MM.1S (cell line): Measurements from ENCODE around the gene FAM83B.

Source experiments
- DNase-seq: peaks from one replicate; pipeline ENCODE4 v3.0.0-alpha.2; 2015
- H2AFZ ChIP-seq: fragments of 300-600 bp; sonication (generic); 2 replicates; pipeline ENCODE4 v1.6.0; 2016; ENCODE audit warnings: antibody characterized with exemption, low read length
- H3F3A ChIP-seq: fragments of 300-600 bp; sonication (generic); 2 replicates; pipeline ENCODE4 v1.6.1; 2016; ENCODE audit warnings: mild to moderate bottlenecking, antibody characterized with exemption, low read length, moderate library complexity, mixed read lengths; ENCODE audit not compliant: insufficient read depth
- H3K27ac ChIP-seq: fragments of 300-600 bp; sonication (generic); 2 replicates; pipeline ENCODE4 v1.5.1; 2016; ENCODE audit warnings: mild to moderate bottlenecking, low read length
- H3K27me3 ChIP-seq: fragments of 300-600 bp; sonication (generic); replicated peaks from 2 replicates; pipeline ENCODE4 v1.6.0; 2016; ENCODE audit warnings: low read length; ENCODE audit not compliant: insufficient read depth
- H3K36me3 ChIP-seq: fragments of 300-600 bp; sonication (generic); replicated peaks from 2 replicates; pipeline ENCODE4 v1.6.1; 2016; ENCODE audit warnings: mild to moderate bottlenecking, low read length, mixed read lengths; ENCODE audit not compliant: insufficient read depth
- H3K4me1 ChIP-seq: fragments of 300-600 bp; sonication (generic); 2 replicates; pipeline ENCODE4 v1.6.1; 2016; ENCODE audit warnings: low read length, mixed read lengths
- H3K4me2 ChIP-seq: fragments of 300-600 bp; sonication (generic); 2 replicates; pipeline ENCODE4 v1.6.0; 2016; ENCODE audit warnings: low read depth, low read length
- H3K4me3 ChIP-seq: fragments of 300-600 bp; sonication (generic); 2 replicates; pipeline ENCODE4 v1.5.1; 2016; ENCODE audit warnings: low read length, mixed read lengths
- H3K79me2 ChIP-seq: fragments of 300-600 bp; sonication (generic); 2 replicates; pipeline ENCODE4 v1.6.1; 2016; ENCODE audit warnings: mixed run types, low read length, mixed read lengths
- H3K9ac ChIP-seq: fragments of 300-600 bp; sonication (generic); 2 replicates; pipeline ENCODE4 v1.6.1; 2016; ENCODE audit warnings: low read length, mixed read lengths
- H3K9me2 ChIP-seq: fragments of 300-600 bp; sonication (generic); replicated peaks from 2 replicates; pipeline ENCODE4 v1.6.1; 2016; ENCODE audit warnings: mild to moderate bottlenecking, low read length, mixed read lengths; ENCODE audit not compliant: insufficient read depth
- H3K9me3 ChIP-seq: fragments of 300-600 bp; sonication (generic); replicated peaks from 2 replicates; pipeline ENCODE4 v1.6.1; 2016; ENCODE audit warnings: mild to moderate bottlenecking, low read length, mixed read lengths; ENCODE audit not compliant: insufficient read depth
- H4K20me1 ChIP-seq: fragments of 300-600 bp; sonication (generic); 2 replicates; pipeline ENCODE4 v1.6.1; 2016; ENCODE audit warnings: mild to moderate bottlenecking, low read length, moderate library complexity, mixed read lengths; ENCODE audit not compliant: insufficient read depth
- EZH2 ChIP-seq: fragments of 300-600 bp; sonication (generic); optimal IDR thresholded peaks from 2 replicates; pipeline ENCODE3; 2017; ENCODE audit warnings: low read depth, mild to moderate bottlenecking, antibody characterized with exemption, low read length, mixed read lengths
- EZH2phosphoT487 ChIP-seq: fragments of 300-600 bp; sonication (generic); IDR thresholded peaks from 2 replicates; pipeline ENCODE4 v1.6.1; 2018; ENCODE audit warnings: antibody characterized with exemption, low read length
- TF ChIP-seq, protein P1 (sequence below): fragments of 300-600 bp; sonication (generic); IDR thresholded peaks from 2 replicates; pipeline ENCODE4 v1.5.1; 2016; ENCODE audit warnings: antibody characterized with exemption, low read length, mixed read lengths

FAM83B gene

DNA sequence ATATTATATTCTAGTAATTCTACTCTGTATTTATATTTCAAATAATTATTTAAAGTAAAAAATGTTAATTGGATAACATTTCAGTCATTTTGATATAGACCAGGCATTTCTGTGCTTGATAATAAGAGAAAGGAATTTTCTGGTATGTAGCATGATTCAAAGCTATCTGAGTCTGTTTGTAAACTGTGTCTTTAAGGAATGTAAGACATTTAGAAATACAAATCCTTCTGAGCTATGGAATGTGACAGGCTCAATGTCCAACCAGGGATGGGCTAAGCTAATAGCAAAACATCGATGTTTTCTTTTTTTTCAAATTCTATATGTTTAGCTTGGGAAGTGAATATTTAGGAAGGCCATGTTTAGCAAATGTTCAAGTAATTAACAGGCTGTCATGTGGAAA is 41.5 kb upstream of the FAM83B start:
- DNase-seq, result no peak
- Histone ChIP-seq H3K9me3 (no peaks in the 10 kb centered on the region), H3K36me3 (no peaks in the 10 kb centered on the region), H3K9me2 (no peaks in the 10 kb centered on the region), H3K27ac (no peak overlapping the region), H3K4me3 (no peak overlapping the region), H3K79me2 (no peaks in the 10 kb centered on the region), H3K27me3 (no peaks in the 10 kb centered on the region), H2AFZ (no peak overlapping the region), H3K9ac (no peak overlapping the region), H3F3A (0 out of 2 replicates have a peak, but pooled peaks cover 2% of the 10 kb centered on the region), H4K20me1 (no peaks in the 10 kb centered on the region), H3K4me1 (peaks cover 16% of the 10 kb centered on the region), H3K4me2 (no peak overlapping the region)
- TF ChIP-seq EZH2 (no peak), EZH2phosphoT487 (no peak)
- TF ChIP-seq, protein P1, sequence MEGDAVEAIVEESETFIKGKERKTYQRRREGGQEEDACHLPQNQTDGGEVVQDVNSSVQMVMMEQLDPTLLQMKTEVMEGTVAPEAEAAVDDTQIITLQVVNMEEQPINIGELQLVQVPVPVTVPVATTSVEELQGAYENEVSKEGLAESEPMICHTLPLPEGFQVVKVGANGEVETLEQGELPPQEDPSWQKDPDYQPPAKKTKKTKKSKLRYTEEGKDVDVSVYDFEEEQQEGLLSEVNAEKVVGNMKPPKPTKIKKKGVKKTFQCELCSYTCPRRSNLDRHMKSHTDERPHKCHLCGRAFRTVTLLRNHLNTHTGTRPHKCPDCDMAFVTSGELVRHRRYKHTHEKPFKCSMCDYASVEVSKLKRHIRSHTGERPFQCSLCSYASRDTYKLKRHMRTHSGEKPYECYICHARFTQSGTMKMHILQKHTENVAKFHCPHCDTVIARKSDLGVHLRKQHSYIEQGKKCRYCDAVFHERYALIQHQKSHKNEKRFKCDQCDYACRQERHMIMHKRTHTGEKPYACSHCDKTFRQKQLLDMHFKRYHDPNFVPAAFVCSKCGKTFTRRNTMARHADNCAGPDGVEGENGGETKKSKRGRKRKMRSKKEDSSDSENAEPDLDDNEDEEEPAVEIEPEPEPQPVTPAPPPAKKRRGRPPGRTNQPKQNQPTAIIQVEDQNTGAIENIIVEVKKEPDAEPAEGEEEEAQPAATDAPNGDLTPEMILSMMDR, result no peak

DNA sequence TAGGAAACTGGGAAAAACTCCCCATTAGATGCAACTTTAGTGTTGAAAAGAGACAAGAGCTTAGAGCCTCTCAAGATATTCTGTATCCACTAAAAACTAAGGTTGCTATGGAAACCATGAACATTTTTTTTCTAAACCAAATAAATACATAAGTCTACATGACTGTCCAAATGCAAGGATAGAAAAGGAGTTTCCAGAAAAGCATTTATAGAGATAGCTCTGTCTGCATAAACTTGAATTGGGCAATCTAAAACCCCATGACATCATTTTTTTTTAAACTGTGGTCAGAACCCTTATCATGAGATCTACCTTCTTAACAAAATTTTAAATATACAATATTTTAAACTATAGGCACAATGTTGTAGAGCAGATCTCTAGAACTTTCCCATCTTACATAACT is 36.4 kb upstream of the FAM83B start:
- no peak overlapping the region for H3K9ac ChIP-seq
- H3F3A ChIP-seq, result no peaks in the 10 kb centered on the region
- H3K4me3 ChIP-seq, result no peak overlapping the region
- no peaks in the 10 kb centered on the region for H3K36me3 ChIP-seq
- no peak overlapping the region for H3K4me2 ChIP-seq
- no peak overlapping the region for H3K27ac ChIP-seq
- DNase-seq, result no peak
- H3K4me1 ChIP-seq, result no peaks in the 10 kb centered on the region
- no peaks in the 10 kb centered on the region for H3K79me2 ChIP-seq
- no peaks in the 10 kb centered on the region for H3K9me2 ChIP-seq
- H4K20me1 ChIP-seq, result no peaks in the 10 kb centered on the region
- no peaks in the 10 kb centered on the region for H3K27me3 ChIP-seq
- no peaks in the 10 kb centered on the region for H3K9me3 ChIP-seq
- TF ChIP-seq EZH2phosphoT487 (no peak), EZH2 (no peak)
- TF ChIP-seq, protein P1, result no peak
- no peak overlapping the region for H2AFZ ChIP-seq

DNA sequence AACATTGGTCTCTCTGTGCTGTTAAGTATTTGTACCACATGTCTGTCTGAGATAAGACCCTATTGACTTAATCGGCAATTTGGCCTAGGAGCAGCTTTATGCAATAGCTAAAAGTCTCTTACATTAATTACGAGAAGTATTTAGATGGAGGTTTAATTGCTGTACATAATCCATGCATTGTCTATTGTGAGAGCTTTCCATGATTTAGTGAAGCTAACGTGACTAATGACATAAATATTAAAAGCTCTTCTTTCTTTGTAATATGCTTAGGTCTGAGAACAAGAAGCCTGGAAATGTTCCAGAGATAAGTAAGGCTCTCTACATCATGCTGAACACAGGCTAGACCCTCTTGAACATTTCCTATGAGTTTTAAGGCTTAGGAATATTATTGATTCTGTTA is 32.7 kb upstream of the FAM83B start:
- no peaks in the 10 kb centered on the region for H3K27me3 ChIP-seq
- no peak overlapping the region for H3K4me2 ChIP-seq
- H3K79me2 ChIP-seq, result no peaks in the 10 kb centered on the region
- H3K4me3 ChIP-seq, result no peak overlapping the region
- H3K36me3 ChIP-seq, result no peaks in the 10 kb centered on the region
- no peaks in the 10 kb centered on the region for H3K9me2 ChIP-seq
- H3F3A ChIP-seq, result no peaks in the 10 kb centered on the region
- no peaks in the 10 kb centered on the region for H3K9me3 ChIP-seq
- TF ChIP-seq, protein P1, result no peak
- no peak for TF ChIP-seq EZH2
- TF ChIP-seq EZH2phosphoT487, result no peak
- no peak overlapping the region for H2AFZ ChIP-seq
- no peak overlapping the region for H3K27ac ChIP-seq
- H3K9ac ChIP-seq, result no peak overlapping the region
- H4K20me1 ChIP-seq, result no peaks in the 10 kb centered on the region
- no peak for DNase-seq
- H3K4me1 ChIP-seq, result 0 out of 2 replicates have a peak, but pooled peaks cover 4% of the 10 kb centered on the region
